T-cell (primary cell): ENCODE results near the gene CCDC82. TPM values are rescaled to one million over a fixed set of nuclear protein-coding genes. Genes with fewer than 3 reads are reported as not detected.

Experiments
- ATAC-seq, 4 experiments: fragments of 200-7000 bp in 3 of 4; fragments of 150-1000 bp in 1 of 4; cut with Tn5 transposase; replicated peaks in 1 of 4; 1 replicate in 3 of 4; 2 replicates in 1 of 4; pipeline ENCODE4 v1.10.0; 2021; ENCODE audit warnings: moderate library complexity in 3 of 4, mild to moderate bottlenecking in 2 of 4, moderate number of reproducible peaks in 1 of 4
- CTCF ChIA-PET, 2 donors: fragments of 300-600 bp; sonication (Branson Sonifier 250); formaldehyde crosslinking; loops; one replicate each; lab custom pipeline; 2022; ENCODE audit warnings: antibody characterized with exemption in 2 of 2; lab: Charles Lee
- POLR2A ChIA-PET, 2 donors: fragments of 300-600 bp; sonication (Branson Sonifier 250); formaldehyde crosslinking; loops; one replicate each; lab custom pipeline; 2022; ENCODE audit warnings: antibody characterized with exemption in 2 of 2; lab: Charles Lee
- DNase-seq, 35 experiments: peaks; one replicate each; pipeline versions ENCODE4 v3.0.0 to v3.0.0-alpha.2; 2013 to 2023
- H3K27ac ChIP-seq: one replicate; pipeline ENCODE4 v1.5.1; 2013; ENCODE audit warnings: low read length
- H3K27me3 ChIP-seq, 2 experiments: replicated peaks in 1 of 2; 1 replicate in 1 of 2; 2 replicates in 1 of 2; pipeline versions ENCODE4 v1.6.1 to v1.7.0; 2013; ENCODE audit warnings: low read length in 1 of 2, mixed read lengths in 1 of 2; ENCODE audit not compliant: control insufficient read depth in 2 of 2, insufficient read depth in 2 of 2; ENCODE audit errors: extremely low read depth in 1 of 2
- H3K36me3 ChIP-seq, 2 donors: 1 replicate in 1 of 2; 2 replicates in 1 of 2; pipeline versions ENCODE4 v1.6.1 to v1.7.0; 2013; ENCODE audit warnings: low read length in 1 of 2; ENCODE audit not compliant: control insufficient read depth in 2 of 2, insufficient read depth in 1 of 2; ENCODE audit errors: extremely low read depth in 1 of 2
- H3K4me1 ChIP-seq, 2 experiments: 1 replicate in 1 of 2; 2 replicates in 1 of 2; pipeline versions ENCODE4 v1.6.1 to v1.7.0; 2013; ENCODE audit warnings: low read length in 2 of 2, mixed read lengths in 1 of 2; ENCODE audit not compliant: insufficient read depth in 2 of 2, control insufficient read depth in 1 of 2; ENCODE audit errors: extremely low read depth in 1 of 2
- H3K4me3 ChIP-seq, 2 donors: 1 replicate in 1 of 2; 2 replicates in 1 of 2; pipeline versions ENCODE4 v1.5.1 to v1.7.0; 2013; ENCODE audit warnings: mild to moderate bottlenecking in 2 of 2, low read length in 1 of 2, moderate library complexity in 1 of 2; ENCODE audit not compliant: control insufficient read depth in 1 of 2; ENCODE audit errors: extremely low read depth in 1 of 2
- H3K9me3 ChIP-seq: 2 replicates; pipeline ENCODE4 v1.7.0; 2013
- H3K27ac Mint-ChIP-seq, 2 donors: one replicate each; pipeline ENCODE4 v1.8.0; 2020 to 2021; ENCODE audit warnings: mild to moderate bottlenecking in 2 of 2, mixed read lengths in 2 of 2
- H3K27me3 Mint-ChIP-seq, 2 donors: one replicate each; pipeline ENCODE4 v1.8.0; 2021 to 2022; ENCODE audit warnings: mixed read lengths in 2 of 2
- H3K36me3 Mint-ChIP-seq: one replicate; pipeline ENCODE4 v1.8.0; 2021; ENCODE audit warnings: mixed read lengths
- H3K4me1 Mint-ChIP-seq, 3 donors: one replicate each; pipeline ENCODE4 v1.8.0; 2020 to 2022; ENCODE audit warnings: mixed read lengths in 3 of 3, mild to moderate bottlenecking in 1 of 3
- H3K4me3 Mint-ChIP-seq, 3 donors: one replicate each; pipeline ENCODE4 v1.8.0; 2020 to 2022; ENCODE audit warnings: mild to moderate bottlenecking in 3 of 3, mixed read lengths in 3 of 3, moderate library complexity in 3 of 3
- H3K9me3 Mint-ChIP-seq, 3 donors: one replicate each; pipeline ENCODE4 v1.8.0; 2020 to 2022; ENCODE audit warnings: mixed read lengths in 3 of 3
- WGBS: methylation state at CpG from one replicate; pipeline ENCODE4 v1.1.5; 2013; ENCODE audit warnings: missing lambda C conversion rate; ENCODE audit not compliant: insufficient coverage; 5-methylcytosine and 5-hydroxymethylcytosine counted together
- total RNA-seq, 35 experiments: library from RNA in 6 of 35; stranded (reverse) in 6 of 35; fragments of 120-200 nt in 1 of 35; gene quantifications; one replicate each; pipeline versions ENCODE4 v1.2.1 to v1.2.4 and lab custom pipeline; 2013 to 2026

The CCDC82 gene
- total RNA-seq, 5 donors from 2014 or later (not counting 1 experiment from before 2014, with no cell fraction given): 28.9 to 37.1 (median 33.5) TPM

GRCh38 chr11:96306933-96307775 is 82.6 kb downstream of the CCDC82 start:
- Histone ChIP-seq H3K4me3 (peak overlapping the region in 1 of 2 donors; percentile 32), H3K27me3 (no peaks in the 10 kb centered on the region), H3K27ac (no peak overlapping the region), H3K36me3 (peaks cover 0 to 3% of the 10 kb centered on the region in 2 donors), H3K9me3 (no peaks in the 10 kb centered on the region), H3K4me1 (peaks cover 8 to 16% of the 10 kb centered on the region in 2 experiments)
- ATAC-seq (peak; percentile 73 to 87 (median 82)), DNase-seq (peak in 11 of 35 experiments; percentile 3 to 40 (median 11))
- Mint-ChIP-seq H3K4me1 (peaks cover 80 to 84% (median 80%) of the 10 kb centered on the region in 3 donors), H3K4me3 (peak overlapping the region; percentile 54 to 58 (median 55)), H3K36me3 (peaks cover 11% of the 10 kb centered on the region), H3K27ac (peak overlapping the region; percentile 68 to 78), H3K9me3 (no peaks in the 10 kb centered on the region), H3K27me3 (no peaks in the 10 kb centered on the region)
- POLR2A ChIA-PET: interaction anchor here in 1 of 2 donors (0.6 kb wide), 1 partner anchor 21 kb away, joined by 3 read pairs; no protein-coding TSS in a partner anchor
- WGBS: 71% methylated on average over 6 of the region's 10 CpGs
- CTCF ChIA-PET: interaction anchor here (0.5 to 0.8 kb wide), 2 partner anchors 13 to 34 kb away, joined by 4 to 8 read pairs; no protein-coding TSS in a partner anchor

GRCh38 chr11:96306600-96306932 is 83.1 kb downstream of the CCDC82 start:
- peaks cover 78 to 84% (median 82%) of the 10 kb centered on the region in 3 donors for H3K4me1 Mint-ChIP-seq
- Histone ChIP-seq H3K4me1 (peaks cover 8 to 16% of the 10 kb centered on the region in 2 experiments), H3K9me3 (no peaks in the 10 kb centered on the region), H3K27me3 (no peaks in the 10 kb centered on the region), H3K27ac (no peak overlapping the region), H3K36me3 (peaks cover 0 to 3% of the 10 kb centered on the region in 2 donors), H3K4me3 (no peak overlapping the region)
- H3K27me3 Mint-ChIP-seq: no peaks in the 10 kb centered on the region
- POLR2A ChIA-PET: interaction anchor here (0.6 to 1.0 kb wide), 2 partner anchors 20 to 37 kb away, joined by 3 read pairs; partner anchors contain the start of gene MAML2 (in 1 of the 2)
- no peak for DNase-seq
- peak overlapping the region in 1 of 2 donors; percentile 65 for H3K27ac Mint-ChIP-seq
- CTCF ChIA-PET: interaction anchor here (0.5 to 0.8 kb wide), 2 partner anchors 12 to 35 kb away, joined by 4 to 8 read pairs; no protein-coding TSS in a partner anchor
- no peaks in the 10 kb centered on the region for H3K9me3 Mint-ChIP-seq
- H3K36me3 Mint-ChIP-seq: peaks cover 11% of the 10 kb centered on the region
- peak overlapping the region in 1 of 3 donors; percentile 58 for H3K4me3 Mint-ChIP-seq
- WGBS: 86% methylated on average over 2 of the region's 3 CpGs
- peak in 1 of 4 experiments; percentile 6 for ATAC-seq

GRCh38 chr11:96306071-96306470 is 83.6 kb downstream of the CCDC82 start:
- POLR2A ChIA-PET: interaction anchor here (0.6 to 1.0 kb wide), 2 partner anchors 20 to 37 kb away, joined by 3 read pairs; partner anchors contain the start of gene MAML2 (in 1 of the 2)
- Histone ChIP-seq H3K9me3 (no peaks in the 10 kb centered on the region), H3K27me3 (no peaks in the 10 kb centered on the region), H3K36me3 (no peaks in the 10 kb centered on the region), H3K4me1 (peaks cover 8 to 16% of the 10 kb centered on the region in 2 experiments), H3K27ac (no peak overlapping the region), H3K4me3 (no peak overlapping the region)
- DNase-seq (no peak), ATAC-seq (no peak)
- no peak overlapping the region for H3K27ac Mint-ChIP-seq
- H3K4me3 Mint-ChIP-seq: no peak overlapping the region
- H3K9me3 Mint-ChIP-seq: no peaks in the 10 kb centered on the region
- no peaks in the 10 kb centered on the region for H3K27me3 Mint-ChIP-seq
- H3K4me1 Mint-ChIP-seq: peaks cover 76 to 84% (median 82%) of the 10 kb centered on the region in 3 donors
- CTCF ChIA-PET: interaction anchor here (0.5 to 1.2 kb wide), 5 partner anchors 34 to 66 kb away, joined by 3 to 4 read pairs (median 3); partner anchors contain the start of gene MAML2 (in 1 of the 2)
- peaks cover 11% of the 10 kb centered on the region for H3K36me3 Mint-ChIP-seq
- 100% methylated on average over 1 of the region's 1 CpG for WGBS

- ATAC-seq (no peak), DNase-seq (no peak)
- Histone ChIP-seq H3K4me3 (no peak overlapping the region), H3K9me3 (no peaks in the 10 kb centered on the region), H3K36me3 (no peaks in the 10 kb centered on the region), H3K27ac (no peak overlapping the region), H3K27me3 (no peaks in the 10 kb centered on the region), H3K4me1 (peaks cover 17 to 23% of the 10 kb centered on the region in 2 experiments)
- CTCF ChIA-PET: interaction anchor here in 1 of 2 donors (1.0 kb wide), 1 partner anchor 17 kb away, joined by 3 read pairs; no protein-coding TSS in a partner anchor
- Mint-ChIP-seq H3K27ac (peak overlapping the region; percentile 47 to 77), H3K4me1 (peaks cover 79 to 87% (median 81%) of the 10 kb centered on the region in 3 donors), H3K27me3 (no peaks in the 10 kb centered on the region), H3K4me3 (no peak overlapping the region), H3K9me3 (no peaks in the 10 kb centered on the region), H3K36me3 (peaks cover 24% of the 10 kb centered on the region)
- 92% methylated on average over 3 of the region's 3 CpGs for WGBS
- POLR2A ChIA-PET: interaction anchor here in 1 of 2 donors (0.6 kb wide), 1 partner anchor 15 kb away, joined by 5 read pairs; no protein-coding TSS in a partner anchor
These were observed 85.7 kb downstream of the CCDC82 start for GRCh38 chr11:96303980-96304379.

GRCh38 chr11:96303064-96303463 is 86.6 kb downstream of the CCDC82 start:
- H3K4me1 ChIP-seq: peaks cover 17 to 23% of the 10 kb centered on the region in 2 experiments

More at GRCh38 chr11:96303064-96303463, 86.6 kb downstream of the CCDC82 start:
- 83% methylated on average over 1 of the region's 1 CpG for WGBS
- H3K4me1 Mint-ChIP-seq: peaks cover 75 to 82% (median 76%) of the 10 kb centered on the region in 3 donors
- ChIA-PET POLR2A (no interaction called here), CTCF (no interaction called here)
- H3K4me3 ChIP-seq: no peak overlapping the region
- H3K9me3 ChIP-seq: no peaks in the 10 kb centered on the region
- no peak overlapping the region for H3K4me3 Mint-ChIP-seq
- peaks cover 29% of the 10 kb centered on the region for H3K36me3 Mint-ChIP-seq
- H3K27me3 ChIP-seq: no peaks in the 10 kb centered on the region
- H3K27me3 Mint-ChIP-seq: no peaks in the 10 kb centered on the region
- no peaks in the 10 kb centered on the region for H3K9me3 Mint-ChIP-seq
- ATAC-seq: peak in 1 of 4 experiments; percentile 53
- DNase-seq: no peak
- no peaks in the 10 kb centered on the region for H3K36me3 ChIP-seq
- no peak overlapping the region for H3K27ac ChIP-seq
- peak overlapping the region; percentile 19 to 22 for H3K27ac Mint-ChIP-seq
